Ureter (tissue), 1 donor: ENCODE data around the gene PUM1. TPM values are rescaled to one million over a fixed set of nuclear protein-coding genes. Genes with fewer than 3 reads are reported as not detected.
A peak's percentile ranks its signal among the peaks of the same experiment; 100 is the strongest.

ENCODE experiments used
- DNase-seq: peaks from one replicate; pipeline ENCODE4 v3.0.0-alpha.2; 2020; ENCODE audit warnings: low spot score
- total RNA-seq: library from RNA; stranded (reverse); gene quantifications from one replicate; pipeline ENCODE4 v1.2.4, GENCODE V29; 2023
- donor health status: DM: yes; HTN: yes; CAD: no.

The PUM1 gene
- total RNA-seq, 1 donor from 2014 or later, result 174 TPM

GRCh38 chr1:30929135-30929889 lies 136.2 kb downstream of the PUM1 start:
- no peak for DNase-seq

DNA sequence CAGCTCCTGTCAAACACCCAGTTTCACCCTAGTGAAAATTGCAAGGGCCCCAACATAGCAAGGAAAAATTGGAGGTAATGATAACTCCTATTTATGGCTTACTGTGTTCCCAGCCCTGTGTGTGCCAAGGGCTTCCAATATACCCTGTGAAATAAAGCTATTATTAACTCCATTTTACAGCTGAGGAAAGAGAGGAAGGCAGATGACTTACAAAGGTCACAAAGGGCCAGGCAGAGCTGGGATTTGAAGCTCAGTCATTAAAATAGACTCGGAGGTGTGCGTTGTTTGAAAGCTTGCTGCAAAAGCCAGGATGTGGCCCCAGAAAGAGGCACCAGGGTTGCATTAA lies 136.8 kb downstream of the PUM1 start:
- DNase-seq, result no peak

GRCh38 chr1:30928171-30928570 lies 137.3 kb downstream of the PUM1 start:
- no peak for DNase-seq

DNA sequence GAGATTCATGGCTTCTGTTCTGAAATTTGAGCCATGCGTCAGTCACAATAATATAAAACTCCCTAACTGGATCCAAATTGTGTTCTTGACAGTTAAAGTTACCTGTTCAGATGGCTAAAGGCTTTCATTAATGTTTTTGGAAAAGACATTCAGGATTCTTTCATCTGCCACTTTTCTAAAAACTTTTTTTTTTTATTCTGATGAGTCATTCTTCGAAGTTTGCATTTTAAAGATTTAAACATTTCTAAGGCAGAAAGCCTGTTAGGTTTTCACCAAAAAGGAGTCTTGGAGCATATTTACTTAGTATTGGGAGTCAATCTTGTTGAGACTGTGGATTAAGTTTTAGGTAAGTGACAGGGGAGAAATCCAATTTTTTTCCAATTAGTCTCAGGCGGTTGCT lies 138.1 kb downstream of the PUM1 start:
- no peak for DNase-seq

DNA sequence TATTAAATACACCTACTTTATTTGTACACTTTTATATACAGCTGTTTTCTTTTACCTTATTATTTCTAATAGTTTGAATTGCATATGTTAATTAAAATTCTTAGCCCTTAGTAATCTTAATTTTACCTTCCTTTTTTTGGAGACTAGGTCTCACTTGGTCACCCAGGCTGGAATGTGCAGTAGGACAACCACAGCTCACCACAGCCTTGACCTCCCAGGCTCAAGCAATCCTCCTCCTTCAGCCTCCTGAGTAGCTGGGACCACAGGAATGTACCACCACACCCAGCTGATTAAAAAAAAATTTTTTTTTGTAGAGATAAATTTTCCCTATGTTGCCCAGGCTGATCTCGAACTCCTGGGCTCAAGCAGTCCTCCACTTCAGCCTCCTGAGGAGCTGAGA lies 141.9 kb downstream of the PUM1 start:
- DNase-seq, result no peak

- no peak for DNase-seq
Measured at GRCh38 chr1:30920827-30921226, 144.7 kb downstream of the PUM1 start.

GRCh38 chr1:30919025-30919881 lies 146.3 kb downstream of the PUM1 start:
- peak; percentile 40 for DNase-seq

DNA sequence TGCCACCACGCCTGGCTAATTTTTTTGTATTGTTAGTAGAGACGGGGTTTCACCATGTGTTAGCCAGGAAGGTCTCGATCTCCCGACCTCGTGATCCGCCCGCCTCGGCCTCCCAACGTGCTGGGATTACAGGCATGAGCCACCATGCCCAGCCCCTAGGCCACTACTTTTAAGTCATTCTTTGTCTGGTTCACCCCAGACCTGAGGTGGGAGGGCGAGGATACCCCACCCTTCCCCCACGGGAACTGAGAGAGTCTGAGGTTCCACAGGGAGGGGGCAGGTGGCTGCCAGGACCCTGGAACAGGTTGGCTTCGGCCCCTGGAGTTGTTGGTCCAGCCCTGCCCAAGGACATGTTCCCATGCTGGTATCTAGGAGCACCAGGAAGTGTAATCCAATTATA lies 149.2 kb downstream of the PUM1 start:
- DNase-seq, result no peak

GRCh38 chr1:30915491-30916230 lies 149.9 kb downstream of the PUM1 start:
- DNase-seq, result no peak

GRCh38 chr1:30914931-30915330 lies 150.6 kb downstream of the PUM1 start:
- DNase-seq, result no peak

DNA sequence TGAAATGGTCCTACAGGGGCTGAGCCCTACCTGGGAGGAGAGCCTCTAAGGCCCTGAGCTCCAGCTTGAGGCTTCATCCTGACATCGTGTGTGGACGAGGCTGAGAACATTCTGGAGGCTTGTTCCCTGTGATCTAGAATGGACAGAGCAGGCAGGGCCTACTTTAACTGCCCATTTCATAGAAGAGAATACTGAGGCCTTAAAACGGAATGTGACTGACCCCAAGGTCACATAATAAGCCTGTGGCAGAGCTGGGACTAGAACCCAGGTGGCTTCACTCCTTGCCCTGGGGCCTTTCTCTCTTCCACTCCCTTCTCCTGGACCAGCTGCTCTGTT lies 151.0 kb downstream of the PUM1 start:
- DNase-seq, result no peak

- DNase-seq, result no peak
Measured at GRCh38 chr1:30912913-30913652, 152.4 kb downstream of the PUM1 start.

DNA sequence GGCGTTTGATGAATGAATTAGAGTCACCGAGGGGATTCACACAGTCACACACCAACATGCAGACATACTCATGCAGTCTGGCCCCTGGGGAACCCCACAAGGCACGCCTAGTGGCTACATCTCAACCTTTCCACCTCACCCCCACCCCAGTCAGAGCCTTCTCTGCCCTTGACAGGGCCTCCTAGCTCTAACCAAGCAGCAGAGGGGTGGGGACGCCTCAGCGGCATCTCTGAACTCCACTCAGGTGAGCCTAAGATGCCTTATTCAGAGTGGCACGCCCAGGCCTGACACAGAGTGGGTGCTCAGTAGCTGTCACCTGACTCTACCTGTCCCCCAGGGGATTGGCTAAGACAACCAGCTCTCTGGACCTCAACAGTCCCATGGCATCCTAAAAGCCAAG lies 153.3 kb downstream of the PUM1 start:
- no peak for DNase-seq

- peak; percentile 90 for DNase-seq
Measured at GRCh38 chr1:30911059-30911954, 154.2 kb downstream of the PUM1 start.

DNA sequence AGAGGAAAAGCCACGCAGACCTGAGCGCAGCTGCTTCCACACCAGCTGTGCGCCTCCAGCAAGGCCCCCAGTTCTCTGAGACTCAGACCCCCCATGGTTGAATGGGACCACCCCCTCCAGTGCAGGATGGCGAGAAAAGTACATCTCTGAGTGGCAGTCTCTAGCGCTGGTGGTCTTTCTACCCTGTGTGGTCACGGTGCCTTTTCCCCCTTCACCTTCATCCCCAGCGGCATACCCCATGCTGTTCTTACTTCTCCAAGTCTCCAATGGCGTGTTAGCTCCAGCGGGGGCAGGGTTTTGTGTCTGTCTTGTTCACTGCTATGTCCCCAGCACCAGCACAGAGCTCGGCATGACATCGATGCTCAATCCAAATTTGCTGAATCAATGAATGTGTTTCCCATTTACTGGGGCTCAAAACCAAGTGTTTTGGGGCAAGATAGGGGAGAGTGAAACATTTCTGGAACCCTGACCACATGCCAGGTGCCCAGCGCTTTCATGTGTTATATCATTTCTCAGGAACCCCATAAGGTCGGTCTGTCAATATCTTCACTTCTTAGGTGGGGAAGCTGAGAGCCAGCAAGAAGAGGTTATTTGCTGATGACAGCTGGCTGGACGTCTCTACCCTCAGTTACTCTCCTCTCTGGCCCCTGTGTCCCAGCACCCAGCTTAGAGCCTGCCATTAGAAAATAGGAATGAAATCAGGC lies 156.0 kb downstream of the PUM1 start:
- DNase-seq, result no peak

DNA sequence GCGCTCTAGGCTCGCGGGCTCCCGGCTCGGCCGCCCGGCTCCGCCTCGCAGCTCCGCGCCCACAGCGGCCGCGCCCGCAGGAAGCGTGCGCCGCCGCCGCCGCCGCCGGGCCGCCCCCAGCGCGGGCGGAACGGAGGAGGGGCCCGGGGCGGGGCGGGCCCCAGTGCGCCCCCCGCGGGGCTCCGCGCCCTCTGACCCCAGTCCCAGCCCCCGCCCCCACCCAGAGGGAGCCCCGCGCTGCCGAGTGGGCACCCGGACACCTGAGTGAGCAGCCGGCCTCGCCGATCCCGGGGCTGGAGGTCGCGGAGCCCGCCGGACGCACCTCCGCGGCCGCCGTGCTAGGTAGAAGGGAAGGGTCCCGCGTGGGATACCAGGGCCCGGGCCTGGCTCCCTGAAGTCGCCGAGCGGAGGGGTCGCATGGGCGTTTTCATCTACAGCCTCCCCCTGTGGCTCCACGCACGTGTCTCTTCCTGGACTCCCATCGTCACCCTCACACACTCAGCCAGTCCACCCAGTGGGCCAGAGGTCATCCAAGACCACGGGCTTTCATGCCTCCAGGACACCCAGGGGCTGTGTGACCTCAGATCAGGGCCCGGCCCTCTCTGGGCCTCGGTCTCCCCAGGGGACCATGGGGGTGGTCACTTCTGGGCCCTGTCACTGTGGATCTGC lies 156.7 kb downstream of the PUM1 start, which contains the start of gene SDC3:
SDC3 (minus strand) TSS at position 63 of the 669 bp plus-strand sequence. CDS start 172 bp downstream, outside the sequence.
- no peak for DNase-seq

DNA sequence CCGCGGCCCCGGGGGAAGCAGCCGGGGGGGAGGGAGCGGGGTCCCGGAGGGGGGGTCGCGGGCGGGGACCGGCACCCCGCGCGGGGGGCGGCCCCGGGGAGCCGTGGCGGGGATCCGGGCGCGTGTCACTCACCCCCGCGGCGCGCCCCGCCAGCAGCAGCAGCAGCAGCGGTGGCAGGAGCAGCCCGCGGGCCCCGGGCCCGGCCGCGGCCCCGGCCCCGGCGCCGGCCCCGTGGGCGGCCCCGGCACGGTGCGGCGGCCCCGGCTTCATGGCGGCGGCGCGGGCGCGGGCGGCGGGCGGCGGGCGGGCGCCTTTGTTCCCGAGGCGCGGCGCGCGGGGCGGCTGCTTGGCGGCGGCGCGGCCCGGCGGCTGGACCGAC lies 157.2 kb downstream of the PUM1 start:
- no peak for DNase-seq

- no peak for DNase-seq
Measured at GRCh38 chr1:30907481-30908315, 157.8 kb downstream of the PUM1 start.
